ENCODE data around the gene DOP1B. TPM values are rescaled to one million over a fixed set of nuclear protein-coding genes. Genes with fewer than 3 reads are reported as not detected.
"Not testable (repeated sequence)": the region's sequence is repeated elsewhere in the genome, so short reads cannot be mapped to it uniquely, and the experiment has no call there.

DOP1B gene
- total RNA-seq, 2 donors from 2014 or later, result 6.5 to 7.0 TPM

- ATAC-seq, result peak; percentile 67 to 74
- peak; percentile 30 for DNase-seq
- intact Hi-C loops (cut with DNase I), result no loop called here
Observed at GRCh38 chr21:36188081-36188681, 31.6 kb downstream of the DOP1B start.

GRCh38 chr21:36188937-36189336 lies 32.3 kb downstream of the DOP1B start:
- no peak for ATAC-seq
- intact Hi-C loops (cut with DNase I), result no loop called here
- no peak for DNase-seq

GRCh38 chr21:36190736-36191135 lies 34.1 kb downstream of the DOP1B start:
- intact Hi-C loops (cut with DNase I), result no loop called here
- no peak for ATAC-seq
- DNase-seq, result no peak

GRCh38 chr21:36193200-36193599 lies 36.6 kb downstream of the DOP1B start:
- ATAC-seq (no peak), DNase-seq (no peak)
- intact Hi-C loops (cut with DNase I), result no loop called here

- no peak for DNase-seq
- no peak for ATAC-seq
- intact Hi-C loops (cut with DNase I), result no loop called here
Observed at GRCh38 chr21:36194024-36194423, 37.4 kb downstream of the DOP1B start.

GRCh38 chr21:36195613-36196012 lies 39.0 kb downstream of the DOP1B start:
- ATAC-seq, result no peak
- DNase-seq, result no peak
- intact Hi-C loops (cut with DNase I), result no loop called here

- no peak for ATAC-seq
- DNase-seq, result no peak
- intact Hi-C loops (cut with DNase I), result no loop called here
Observed at GRCh38 chr21:36199021-36199420, 42.4 kb downstream of the DOP1B start.

GRCh38 chr21:36199575-36199974 lies 43.0 kb downstream of the DOP1B start:
- ATAC-seq; DNase-seq; intact Hi-C loops (cut with DNase I): not testable (repeated sequence)

GRCh38 chr21:36200081-36200561 lies 43.5 kb downstream of the DOP1B start:
- no peak for DNase-seq
- intact Hi-C loops (cut with DNase I), result no loop called here
- ATAC-seq, result no peak

GRCh38 chr21:36202726-36203602 lies 46.3 kb downstream of the DOP1B start:
- no peak for DNase-seq
- intact Hi-C loops (cut with DNase I), result no loop called here
- ATAC-seq, result peak in 1 of 2 donors; percentile 16

GRCh38 chr21:36203603-36203889 lies 46.9 kb downstream of the DOP1B start:
- ATAC-seq, result peak in 1 of 2 donors; percentile 95
- intact Hi-C loops (cut with DNase I), result no loop called here
- no peak for DNase-seq

GRCh38 chr21:36204980-36205379 lies 48.4 kb downstream of the DOP1B start:
- intact Hi-C loops (cut with DNase I), result no loop called here
- no peak for ATAC-seq
- no peak for DNase-seq

GRCh38 chr21:36205962-36206361 lies 49.3 kb downstream of the DOP1B start:
- DNase-seq (no peak), ATAC-seq (no peak)
- intact Hi-C loops (cut with DNase I), result no loop called here

Other genes with a start within 250 kb of the DOP1B start
- gene SETD4, start 96.3 kb upstream of the DOP1B start, total RNA-seq, result 10 to 100 TPM; 11.5 TPM
- gene CBR1, start 86.8 kb upstream of the DOP1B start, total RNA-seq, result 10 to 100 TPM; 25.3 to 34.8 TPM
- gene CBR3, start 21.7 kb upstream of the DOP1B start, total RNA-seq, result 1 to 10 TPM; 4.9 to 7.5 TPM
- 10 to 100 TPM; 19.2 to 20.2 TPM for gene MORC3, start 163.4 kb downstream of the DOP1B start, total RNA-seq
- 1 to 10 TPM in 1 of 2 donors, under 1 TPM in 1; 0.84 to 1.4 TPM for gene CHAF1B, start 228.6 kb downstream of the DOP1B start, total RNA-seq